IMR-90 (cell line): ENCODE results near the gene PARPBP.
"Not testable (repeated sequence)": the region's sequence is repeated elsewhere in the genome, so short reads cannot be mapped to it uniquely, and the experiment has no call there.

Source experiments
- FOS ChIP-seq: fragments of 150-350 bp; IDR thresholded peaks from 2 replicates; pipeline ENCODE4 v1.6.1; 2016; ENCODE audit warnings: low read depth, low read length
- POLR2A ChIP-seq: IDR thresholded peaks from 2 replicates; pipeline ENCODE4 v1.6.1; 2012; ENCODE audit warnings: mild to moderate bottlenecking, low read depth, low read length
- RAD21 ChIP-seq: IDR thresholded peaks from 2 replicates; pipeline ENCODE4 v1.6.1; 2012; ENCODE audit warnings: low read length, improper control_type of control experiment
- RFX5 ChIP-seq: IDR thresholded peaks from 2 replicates; pipeline ENCODE4 v1.8.0; 2012; ENCODE audit warnings: low read depth, mild to moderate bottlenecking, low read length, moderate library complexity
- TF ChIP-seq, protein P1 (sequence below): conservative IDR thresholded peaks from 2 replicates; pipeline ENCODE4 v1.5.1; 2012; ENCODE audit warnings: mild to moderate bottlenecking, low read depth, low read length, improper control_type of control experiment
- TF ChIP-seq, protein P2 (sequence below): fragments of 150-350 bp; IDR thresholded peaks from 2 replicates; pipeline ENCODE4 v1.6.1; 2017; ENCODE audit warnings: mild to moderate bottlenecking, antibody characterized with exemption, low read length, low read depth

DNA sequence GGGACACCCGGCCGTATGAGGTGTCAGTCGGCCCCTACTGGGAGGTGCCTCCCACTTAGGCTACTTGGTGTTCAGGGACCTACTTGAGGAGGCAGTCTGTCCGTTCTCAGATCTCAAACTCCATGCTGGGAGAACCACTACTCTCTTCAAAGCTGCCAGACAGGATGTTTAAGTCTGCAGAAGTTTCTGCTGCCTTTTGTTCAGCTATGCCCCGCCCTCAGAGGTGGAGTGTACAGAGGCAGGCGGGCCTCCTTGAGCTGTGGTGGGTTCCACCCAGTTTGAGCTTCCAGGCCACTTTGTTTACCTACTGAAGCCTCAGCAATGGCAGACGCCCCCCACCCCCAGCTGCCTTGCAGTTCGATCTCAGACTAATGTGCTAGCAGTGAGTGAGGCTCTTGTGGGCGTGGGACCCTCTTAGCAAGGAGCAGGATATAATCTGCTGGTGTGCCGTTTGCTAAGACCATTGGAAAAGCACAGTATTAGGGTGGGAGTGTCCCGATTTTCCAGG, 22.9 kb downstream of the PARPBP start:
- not testable (repeated sequence) for TF ChIP-seq RFX5, POLR2A, RAD21, FOS
- TF ChIP-seq, protein P1, sequence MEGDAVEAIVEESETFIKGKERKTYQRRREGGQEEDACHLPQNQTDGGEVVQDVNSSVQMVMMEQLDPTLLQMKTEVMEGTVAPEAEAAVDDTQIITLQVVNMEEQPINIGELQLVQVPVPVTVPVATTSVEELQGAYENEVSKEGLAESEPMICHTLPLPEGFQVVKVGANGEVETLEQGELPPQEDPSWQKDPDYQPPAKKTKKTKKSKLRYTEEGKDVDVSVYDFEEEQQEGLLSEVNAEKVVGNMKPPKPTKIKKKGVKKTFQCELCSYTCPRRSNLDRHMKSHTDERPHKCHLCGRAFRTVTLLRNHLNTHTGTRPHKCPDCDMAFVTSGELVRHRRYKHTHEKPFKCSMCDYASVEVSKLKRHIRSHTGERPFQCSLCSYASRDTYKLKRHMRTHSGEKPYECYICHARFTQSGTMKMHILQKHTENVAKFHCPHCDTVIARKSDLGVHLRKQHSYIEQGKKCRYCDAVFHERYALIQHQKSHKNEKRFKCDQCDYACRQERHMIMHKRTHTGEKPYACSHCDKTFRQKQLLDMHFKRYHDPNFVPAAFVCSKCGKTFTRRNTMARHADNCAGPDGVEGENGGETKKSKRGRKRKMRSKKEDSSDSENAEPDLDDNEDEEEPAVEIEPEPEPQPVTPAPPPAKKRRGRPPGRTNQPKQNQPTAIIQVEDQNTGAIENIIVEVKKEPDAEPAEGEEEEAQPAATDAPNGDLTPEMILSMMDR = not testable (repeated sequence)
- TF ChIP-seq, protein P2, sequence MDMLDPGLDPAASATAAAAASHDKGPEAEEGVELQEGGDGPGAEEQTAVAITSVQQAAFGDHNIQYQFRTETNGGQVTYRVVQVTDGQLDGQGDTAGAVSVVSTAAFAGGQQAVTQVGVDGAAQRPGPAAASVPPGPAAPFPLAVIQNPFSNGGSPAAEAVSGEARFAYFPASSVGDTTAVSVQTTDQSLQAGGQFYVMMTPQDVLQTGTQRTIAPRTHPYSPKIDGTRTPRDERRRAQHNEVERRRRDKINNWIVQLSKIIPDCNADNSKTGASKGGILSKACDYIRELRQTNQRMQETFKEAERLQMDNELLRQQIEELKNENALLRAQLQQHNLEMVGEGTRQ = not testable (repeated sequence)
